CD1c-positive myeloid dendritic cell (primary cell): ENCODE data around the gene ATXN1.
A peak's percentile ranks its signal among the peaks of the same experiment; 100 is the strongest.

Experiments
- DNase-seq: peaks from one replicate; pipeline ENCODE4 v3.0.0-alpha.2; 2016; ENCODE audit errors: extremely low spot score

The ATXN1 gene

DNA sequence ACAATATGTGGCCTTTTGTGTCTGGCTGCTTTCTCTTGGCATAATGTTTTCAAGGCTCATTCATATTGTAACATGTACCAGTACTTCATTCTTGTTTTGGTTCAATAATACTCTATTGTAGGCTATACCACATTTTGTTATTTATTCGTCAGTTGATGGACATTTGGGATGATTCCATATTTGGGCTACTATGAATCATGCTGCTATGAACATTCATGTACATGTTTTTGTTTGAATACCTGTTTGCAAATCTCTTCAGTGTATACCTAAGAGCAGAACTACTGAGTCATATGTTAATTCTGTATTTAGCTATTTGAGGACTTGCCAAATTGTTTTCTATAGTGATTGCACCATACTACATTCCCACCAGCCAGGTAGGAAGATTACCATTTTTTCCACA, 263.0 kb downstream of the ATXN1 start:
- no peak for DNase-seq

DNA sequence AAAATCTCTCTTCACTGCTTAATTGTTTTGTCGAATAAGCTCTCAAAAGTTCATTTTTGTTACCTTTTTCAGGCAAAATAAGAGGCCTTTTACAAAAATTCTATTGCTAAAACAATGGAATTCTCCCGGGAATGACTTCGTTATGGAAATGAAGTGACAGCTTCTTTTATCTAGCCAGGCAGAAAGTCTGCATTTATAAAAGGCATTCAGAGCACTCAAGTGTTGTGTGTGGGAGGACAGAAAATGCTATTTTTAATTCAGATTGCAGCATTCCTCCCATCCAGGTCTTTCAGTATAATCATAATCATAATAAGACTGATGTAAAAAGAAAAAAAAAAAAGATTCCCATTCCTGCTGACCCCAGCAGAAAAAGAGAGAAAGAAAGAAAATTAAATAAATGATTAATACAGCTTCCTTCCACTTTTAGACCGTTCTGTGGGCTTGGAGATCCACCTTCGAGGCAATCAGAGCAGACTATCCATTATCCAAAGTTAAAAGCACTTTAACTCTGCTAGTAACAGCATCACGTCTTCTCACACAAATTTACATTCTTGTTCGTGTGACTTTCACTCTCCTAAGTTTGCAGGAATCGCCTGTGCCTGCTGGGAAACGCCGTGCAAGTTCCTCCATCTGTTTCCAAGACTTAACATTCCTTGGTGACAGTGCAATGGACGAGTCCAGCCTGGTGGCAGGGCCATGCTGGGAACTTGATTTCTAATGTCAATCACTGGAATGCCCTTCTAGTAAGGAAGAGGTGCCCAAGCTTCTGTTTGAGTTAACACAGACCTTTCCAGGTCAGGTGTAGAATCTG, 264.1 kb downstream of the ATXN1 start:
- DNase-seq: no peak

DNA sequence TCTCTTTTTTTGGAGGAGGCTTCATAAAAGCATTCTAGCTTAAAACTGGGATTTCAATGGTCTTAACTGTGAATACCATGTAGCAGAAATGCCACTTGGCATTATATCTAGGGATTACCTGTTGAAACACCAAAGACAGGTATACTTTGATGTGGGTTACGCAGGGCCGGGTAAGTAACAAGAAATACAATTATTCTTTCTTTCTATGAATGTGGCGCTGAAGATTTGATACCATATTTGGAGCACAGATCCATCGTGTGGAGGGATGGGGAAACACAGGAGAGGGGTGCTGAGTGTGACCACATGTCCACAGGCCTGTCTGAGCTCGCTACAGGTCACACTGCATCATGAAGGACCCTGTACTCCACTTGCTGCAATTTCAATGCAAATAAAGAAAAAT, 265.1 kb downstream of the ATXN1 start:
- no peak for DNase-seq

DNA sequence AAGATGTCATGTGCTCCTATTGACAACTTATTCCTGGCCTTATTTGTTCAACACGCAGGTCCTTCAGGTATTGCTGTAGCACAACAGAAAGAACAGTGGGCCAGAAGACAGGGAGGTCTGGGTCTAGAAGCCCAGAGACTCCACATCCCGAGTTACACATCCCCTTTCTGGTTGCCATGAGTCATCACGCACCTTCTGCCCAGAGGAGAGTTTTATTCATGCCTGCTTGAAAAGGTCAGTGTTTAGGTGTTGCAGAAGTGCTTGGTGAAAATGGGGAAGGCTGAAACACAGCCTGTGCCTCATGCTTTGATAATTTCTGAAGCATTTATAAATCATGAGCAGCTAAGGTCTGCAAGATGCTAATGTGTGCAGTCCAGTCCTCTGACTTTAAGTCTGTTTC, 266.5 kb downstream of the ATXN1 start:
- DNase-seq: peak; percentile 66

DNA sequence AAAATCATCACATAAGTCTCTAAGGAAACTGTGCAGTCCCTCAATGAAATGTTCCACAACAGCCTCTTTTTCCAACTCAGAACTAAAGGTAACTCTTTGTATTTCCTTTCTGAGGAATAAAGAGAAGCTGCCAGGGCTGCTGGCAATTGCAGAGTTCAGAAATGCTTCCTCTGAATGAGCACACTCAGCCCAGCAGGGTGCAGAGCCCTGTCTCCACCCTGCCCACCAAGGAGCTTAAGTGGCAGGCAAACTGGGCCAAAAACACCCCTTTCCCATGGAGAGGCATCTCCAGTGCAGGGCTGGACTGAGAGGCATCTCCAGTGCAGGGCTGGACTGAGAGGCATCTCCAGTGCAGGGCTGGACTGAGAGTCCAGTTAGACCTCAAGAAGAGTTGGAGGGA, 267.5 kb downstream of the ATXN1 start:
- no peak for DNase-seq

DNA sequence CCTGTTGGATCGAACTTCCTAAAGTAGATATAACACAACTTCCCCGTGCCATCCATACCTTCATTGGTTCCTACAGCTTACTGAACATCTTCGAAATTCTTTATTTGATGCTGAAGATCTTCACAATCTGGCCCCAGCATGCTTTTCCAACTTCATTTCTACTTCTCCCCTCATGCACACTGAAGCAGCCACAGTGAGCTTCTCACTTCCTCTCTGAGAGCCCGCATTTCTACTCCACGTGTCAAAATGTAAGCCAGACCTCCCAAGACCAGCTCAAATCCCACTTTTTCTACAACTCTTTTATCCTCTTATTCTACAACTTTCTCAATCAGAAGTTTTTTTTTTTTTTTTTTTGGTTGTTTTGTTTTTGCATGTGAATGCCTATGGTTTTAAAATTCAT, 268.1 kb downstream of the ATXN1 start:
- peak; percentile 38 for DNase-seq

DNA sequence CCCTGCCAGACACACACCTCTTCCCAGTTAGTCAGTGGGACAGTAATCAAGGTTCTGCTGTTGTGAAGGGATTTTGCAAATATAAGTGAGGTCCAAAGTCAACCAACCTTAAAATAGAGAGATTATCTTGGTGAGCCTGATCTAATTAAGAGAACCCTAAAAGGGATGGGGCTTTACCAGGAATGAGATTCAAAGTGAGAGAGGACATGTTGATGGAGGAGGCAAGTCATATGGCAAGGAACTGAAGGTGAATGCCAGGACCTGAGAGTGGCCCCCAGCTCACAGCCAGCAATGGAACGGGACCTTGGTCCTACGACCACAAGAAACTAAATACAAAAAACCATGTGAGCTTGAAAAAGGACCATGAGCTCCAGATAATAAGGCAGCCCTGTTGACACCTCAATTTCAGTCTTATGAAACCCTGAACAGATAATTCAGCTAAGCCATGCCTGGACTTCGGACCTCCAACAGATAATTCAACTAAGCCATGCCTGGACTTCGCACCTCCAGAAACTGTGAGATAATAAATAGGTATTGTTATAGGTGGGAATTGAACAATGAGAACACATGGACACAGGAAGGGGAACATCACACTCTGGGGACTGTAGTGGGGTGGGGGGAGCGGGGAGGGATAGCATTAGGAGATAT, 269.5 kb downstream of the ATXN1 start:
- DNase-seq: no peak

DNA sequence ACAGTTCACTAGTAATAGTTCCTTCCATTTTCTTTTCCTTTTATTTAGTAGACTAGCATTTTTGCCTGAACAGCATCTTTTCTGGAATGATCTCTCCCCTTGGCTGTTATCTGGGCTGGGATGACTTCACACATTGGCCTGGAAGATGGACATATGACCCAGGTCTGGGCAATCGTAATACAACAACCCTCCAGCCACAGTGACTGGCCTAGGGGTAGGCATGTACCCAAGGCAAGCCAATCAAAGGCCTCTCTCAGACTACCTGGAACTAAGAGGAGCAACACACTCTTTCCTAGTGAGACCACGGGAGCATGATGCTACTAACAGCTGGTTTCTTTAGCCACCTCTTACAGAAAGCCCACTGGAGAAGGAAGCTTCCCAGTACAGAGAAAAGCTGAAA, 270.6 kb downstream of the ATXN1 start:
- DNase-seq: no peak

DNA sequence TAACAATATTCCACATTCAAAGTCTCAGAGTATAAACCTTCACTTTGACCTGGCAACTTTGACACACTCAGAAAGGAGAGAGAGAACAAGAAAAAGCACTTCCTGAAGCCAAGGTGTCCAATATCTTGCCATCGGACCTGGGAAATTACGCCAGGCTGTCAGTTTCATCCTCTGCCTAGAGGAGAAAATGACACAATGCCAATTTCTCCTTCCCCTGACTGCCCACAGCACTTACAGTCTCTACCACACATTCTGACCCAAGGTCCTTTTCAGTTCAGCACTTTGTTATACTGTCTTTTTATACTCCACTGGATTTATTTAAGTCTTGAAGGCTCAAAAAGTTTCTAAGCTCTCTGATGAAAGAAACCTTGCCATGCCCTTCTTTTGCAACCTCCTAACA, 272.4 kb downstream of the ATXN1 start:
- no peak for DNase-seq

DNA sequence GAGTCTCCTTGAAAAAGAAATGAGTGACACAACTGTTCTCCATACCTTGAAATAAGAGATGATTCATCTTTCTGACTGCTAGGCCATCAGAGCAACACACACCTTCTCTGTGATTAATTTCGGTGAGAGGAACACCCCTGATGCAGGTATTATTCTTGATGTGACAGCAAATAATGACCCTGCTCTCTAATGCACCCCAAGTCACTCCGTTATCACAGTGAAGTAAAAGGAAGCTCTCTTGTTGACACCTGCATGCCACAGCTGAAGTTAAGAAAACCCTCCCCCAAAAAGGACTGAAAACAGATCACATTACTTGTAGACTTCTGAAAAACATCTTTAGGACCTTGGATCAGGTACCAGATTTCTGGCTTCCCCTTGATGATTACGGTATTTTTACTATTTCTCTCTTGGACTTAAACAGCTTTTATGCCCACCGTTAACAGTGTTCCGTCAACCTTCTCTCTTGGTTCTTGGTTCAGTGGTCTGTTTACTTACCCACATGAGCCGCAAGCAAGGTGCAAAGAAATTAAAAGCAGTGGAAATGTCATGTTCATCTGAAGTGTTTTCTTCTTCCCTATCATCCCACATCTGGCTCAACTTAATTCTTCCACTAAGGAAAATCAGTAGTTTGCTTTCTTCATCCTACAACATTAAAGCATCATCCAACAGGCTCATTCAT, 273.1 kb downstream of the ATXN1 start:
- no peak for DNase-seq

DNA sequence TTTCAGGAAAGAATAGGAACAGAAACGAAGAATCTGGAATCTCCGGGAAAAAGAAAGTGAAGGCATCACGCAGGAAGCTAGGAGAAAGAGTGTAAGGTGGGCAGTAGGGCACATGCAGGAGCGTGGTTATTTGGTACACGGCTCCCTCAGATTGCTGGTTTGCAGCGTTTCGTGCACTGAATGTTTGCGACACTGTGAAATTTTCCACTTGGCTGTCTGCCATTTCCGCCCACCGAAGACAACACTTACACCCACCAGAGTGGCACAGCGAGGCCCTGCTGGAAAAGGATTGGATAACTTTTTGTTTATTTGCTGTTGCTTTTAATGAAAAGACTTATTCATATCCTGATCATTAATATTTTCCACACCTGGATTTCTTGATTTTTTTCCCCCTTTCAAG, 274.6 kb downstream of the ATXN1 start:
- DNase-seq: peak; percentile 19

DNA sequence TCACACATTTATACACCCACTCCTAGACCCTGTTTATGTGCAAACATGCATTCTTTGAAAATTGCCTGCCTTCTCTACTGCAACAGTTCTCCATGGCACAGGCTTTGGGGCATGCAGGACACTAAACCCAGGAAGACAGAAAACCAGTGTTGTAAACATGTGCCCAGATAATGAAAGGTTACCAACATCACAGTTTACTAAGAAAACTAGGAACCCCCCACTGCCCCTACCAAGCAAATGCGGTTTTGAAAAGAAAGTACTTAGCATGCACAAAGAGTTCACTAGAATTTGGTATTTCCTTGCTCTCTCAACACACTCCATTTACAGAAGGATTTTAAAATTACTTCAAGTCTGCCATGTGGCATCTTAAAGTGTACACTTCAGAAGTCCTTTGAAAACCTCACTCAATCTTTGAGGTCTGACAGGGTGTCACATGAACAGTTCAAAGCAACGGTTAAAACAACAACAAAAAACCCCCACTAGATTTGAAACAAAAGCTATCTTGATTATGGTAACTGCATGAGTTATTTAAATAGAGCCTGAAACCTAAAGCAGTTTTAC, 277.9 kb downstream of the ATXN1 start:
- peak; percentile 46 for DNase-seq

DNA sequence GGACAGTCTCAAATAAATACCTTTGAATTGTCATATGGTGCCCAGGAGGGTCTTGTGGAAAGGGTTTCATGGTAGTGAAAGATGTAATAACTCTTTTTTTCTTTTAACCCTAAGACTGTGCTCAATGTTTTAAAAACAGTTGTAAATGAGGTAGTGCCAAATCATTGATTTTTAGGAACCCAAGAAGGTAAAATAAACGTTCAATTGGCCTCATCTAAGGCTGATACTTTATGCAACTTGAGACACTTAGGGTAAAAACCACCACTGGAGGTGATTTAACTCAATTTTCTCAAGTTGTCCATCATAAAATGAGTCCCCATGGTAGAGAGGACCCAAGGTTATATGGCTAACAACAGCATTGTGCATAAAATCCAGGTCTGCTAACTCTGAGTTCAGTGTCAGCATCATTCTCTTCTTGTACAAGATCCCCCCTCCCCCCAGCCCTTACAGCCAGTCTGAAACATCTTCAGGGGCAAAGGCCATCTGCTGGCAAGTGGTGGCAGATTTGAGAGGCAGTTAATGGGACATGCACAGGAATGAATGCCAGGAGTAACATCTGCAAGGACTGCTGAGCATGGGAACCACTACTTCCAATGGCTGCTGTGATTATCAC, 278.5 kb downstream of the ATXN1 start:
- no peak for DNase-seq

DNA sequence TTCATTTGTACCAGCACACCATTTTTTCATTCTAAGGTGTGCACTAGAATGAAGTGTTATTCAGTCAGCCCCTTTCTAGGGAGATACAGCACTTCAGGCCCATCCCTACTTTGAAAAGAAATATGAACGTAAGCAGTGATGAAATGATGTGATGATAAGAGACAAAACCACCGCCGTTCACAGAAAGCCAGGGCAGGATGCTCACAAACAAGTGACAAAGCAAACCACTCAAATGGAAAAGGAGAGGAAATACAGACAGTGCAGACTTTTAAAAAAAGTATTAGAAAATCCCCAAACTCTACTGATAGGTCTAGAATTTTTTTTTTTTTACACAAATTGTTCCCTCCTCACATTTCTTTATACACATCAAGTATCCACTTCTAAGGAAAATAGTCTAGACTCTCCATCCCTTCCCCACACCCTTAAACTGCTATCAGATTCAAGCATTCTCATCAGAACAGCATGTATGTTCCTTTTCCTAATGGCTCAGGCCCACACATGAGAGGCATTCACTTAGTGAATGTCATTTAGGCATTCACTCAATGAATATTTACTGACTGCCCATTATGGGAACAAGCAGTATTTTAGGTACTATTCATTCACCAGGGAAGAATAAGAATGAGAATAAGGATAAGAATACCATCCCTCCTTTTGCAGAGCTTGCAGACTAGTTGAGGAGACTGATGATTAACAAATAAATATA, 279.4 kb downstream of the ATXN1 start:
- peak; percentile 45 for DNase-seq

DNA sequence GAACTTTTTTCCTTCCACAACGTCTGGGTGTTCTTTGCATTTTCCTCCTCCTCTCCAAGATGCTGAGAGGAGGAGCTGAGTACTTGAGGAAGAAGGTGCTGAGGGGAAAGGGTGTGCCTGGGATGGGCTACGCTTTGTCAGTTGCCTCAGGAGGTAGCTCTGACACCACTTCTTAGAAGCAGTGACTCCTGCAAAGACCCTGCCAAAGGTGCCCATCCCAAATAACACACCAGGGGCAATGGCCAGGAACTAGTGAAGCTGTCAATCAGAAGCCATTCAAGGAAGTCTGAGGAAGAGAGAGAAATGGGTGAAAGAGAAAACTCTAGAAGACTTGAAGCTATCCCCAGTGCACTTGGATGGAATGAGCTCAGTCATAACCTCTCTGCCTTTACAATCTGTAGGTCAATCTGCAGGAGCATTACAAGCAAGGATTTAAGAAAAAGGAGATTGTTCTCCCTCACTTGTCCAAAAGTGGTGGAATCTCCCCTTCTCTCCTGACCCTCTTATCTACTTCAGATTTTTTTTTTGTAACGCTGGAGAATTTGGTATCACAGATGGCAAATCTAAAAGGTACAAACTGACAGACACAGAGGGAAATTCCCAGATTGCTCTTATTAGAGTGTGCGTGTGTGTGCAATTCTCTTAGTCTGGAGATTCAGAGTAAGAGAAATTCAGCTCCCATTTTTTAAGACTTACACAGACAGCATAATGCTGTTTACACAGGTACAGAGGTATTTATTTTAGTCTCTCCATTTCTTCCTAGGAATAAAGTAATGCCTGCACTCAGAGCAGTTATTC, 280.3 kb downstream of the ATXN1 start:
- no peak for DNase-seq

DNA sequence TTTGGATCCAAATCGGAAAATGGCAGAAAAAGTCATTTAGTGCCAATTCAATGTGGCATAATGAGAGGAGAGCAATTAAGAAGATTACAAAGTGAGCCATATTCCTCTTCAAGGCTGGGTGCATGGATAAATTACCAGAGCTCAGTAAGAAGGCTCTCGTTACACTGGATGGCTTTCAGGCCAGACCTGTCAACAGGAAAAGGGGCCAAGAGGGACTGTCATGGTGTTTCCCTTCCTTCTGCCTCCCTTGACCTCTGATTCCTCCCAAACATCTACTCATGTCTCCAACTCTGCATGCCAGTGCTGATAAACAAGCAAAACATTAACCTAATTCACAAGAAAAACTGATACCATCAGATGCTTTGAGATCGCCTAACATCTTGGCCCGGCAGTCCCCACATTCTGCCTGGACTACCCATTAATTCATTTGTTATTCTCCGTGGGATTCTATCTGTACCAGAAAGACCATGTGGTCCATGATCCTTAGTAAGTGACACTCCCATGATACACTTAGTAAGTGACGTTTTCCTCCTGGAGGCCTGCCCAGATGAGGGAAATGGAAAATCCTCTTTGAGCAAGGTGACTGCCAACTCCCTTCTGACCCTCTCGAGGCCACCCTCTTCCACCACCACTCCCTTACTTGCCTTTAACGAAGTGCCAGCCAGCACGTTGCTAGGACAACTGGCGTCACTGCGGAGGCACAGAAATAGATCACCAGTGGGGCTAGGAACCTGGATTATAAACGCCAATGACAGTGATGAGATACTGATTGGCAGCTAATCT, 283.7 kb downstream of the ATXN1 start:
- DNase-seq: no peak

DNA sequence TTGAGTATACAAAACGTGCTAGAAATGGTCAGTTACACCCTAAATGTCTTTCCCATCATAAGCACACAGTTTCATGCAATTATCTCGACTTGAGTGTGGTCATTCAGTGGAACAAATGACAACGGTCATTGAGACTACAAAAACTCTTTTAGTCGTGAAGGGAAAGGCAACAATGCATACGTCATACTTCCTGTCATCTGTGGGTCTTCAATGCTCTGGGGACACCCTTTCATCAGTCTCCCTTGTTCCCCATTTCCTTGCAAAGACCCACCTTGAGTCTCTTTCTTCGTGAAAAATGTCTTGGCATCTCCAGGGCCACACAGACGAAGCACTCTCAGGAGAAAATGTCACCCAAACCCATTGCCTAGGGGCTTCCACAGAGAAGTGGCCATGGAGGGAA, 284.4 kb downstream of the ATXN1 start:
- no peak for DNase-seq

DNA sequence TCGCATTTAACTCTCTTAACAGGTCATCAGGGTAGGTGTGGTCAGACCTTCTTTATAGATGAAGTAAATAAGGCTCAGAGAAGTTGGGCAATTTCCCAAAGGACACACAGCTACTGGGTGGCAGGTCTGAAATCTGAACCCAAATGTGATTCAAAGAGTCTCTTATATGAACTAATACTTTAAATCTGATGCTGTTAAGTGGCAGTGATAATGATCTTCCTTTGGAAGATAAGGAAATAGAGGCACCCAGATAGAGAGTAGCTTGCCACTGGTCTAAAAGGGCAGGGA, 285.8 kb downstream of the ATXN1 start:
- no peak for DNase-seq

DNA sequence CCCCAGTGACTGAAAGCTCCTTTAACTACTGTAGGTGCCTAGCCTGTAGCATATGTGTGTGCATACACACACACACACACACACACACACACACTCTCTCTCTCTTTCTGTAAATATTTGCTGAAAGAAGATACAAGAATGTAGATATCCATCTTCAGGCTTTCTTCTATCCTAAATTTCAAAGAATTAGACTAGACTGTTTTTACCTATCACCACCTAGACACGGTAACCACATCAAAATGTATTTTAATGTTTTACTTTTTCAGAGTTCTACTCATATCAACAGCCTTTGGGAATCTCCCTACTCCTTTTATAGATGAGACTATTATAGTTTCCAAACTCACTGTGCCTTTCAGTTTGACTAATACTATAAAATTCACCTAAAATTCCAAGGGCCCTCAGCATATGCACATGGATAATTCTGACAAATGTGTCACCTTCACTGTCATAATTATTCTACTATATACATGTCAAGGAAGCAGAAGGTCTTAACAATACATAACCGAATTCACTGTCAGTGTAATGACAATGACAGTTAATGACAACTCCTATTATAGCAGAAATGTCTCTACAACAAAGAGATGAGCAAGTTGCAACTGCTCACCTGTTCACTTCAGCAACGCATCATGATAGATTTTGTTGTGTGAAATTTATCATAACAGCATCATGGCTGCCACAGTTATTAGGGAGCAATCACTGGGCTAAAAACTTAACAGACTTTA, 286.3 kb downstream of the ATXN1 start:
- no peak for DNase-seq
